ENCODE results near the gene ST3GAL4. TPM values are rescaled to one million over a fixed set of nuclear protein-coding genes. Genes with fewer than 3 reads are reported as not detected.
A peak's percentile ranks its signal among the peaks of the same experiment; 100 is the strongest.

ST3GAL4 gene
- polyA plus RNA-seq, 1 of the 3 experiments (the other 2 are of a cell fraction): 32.0 TPM

DNA sequence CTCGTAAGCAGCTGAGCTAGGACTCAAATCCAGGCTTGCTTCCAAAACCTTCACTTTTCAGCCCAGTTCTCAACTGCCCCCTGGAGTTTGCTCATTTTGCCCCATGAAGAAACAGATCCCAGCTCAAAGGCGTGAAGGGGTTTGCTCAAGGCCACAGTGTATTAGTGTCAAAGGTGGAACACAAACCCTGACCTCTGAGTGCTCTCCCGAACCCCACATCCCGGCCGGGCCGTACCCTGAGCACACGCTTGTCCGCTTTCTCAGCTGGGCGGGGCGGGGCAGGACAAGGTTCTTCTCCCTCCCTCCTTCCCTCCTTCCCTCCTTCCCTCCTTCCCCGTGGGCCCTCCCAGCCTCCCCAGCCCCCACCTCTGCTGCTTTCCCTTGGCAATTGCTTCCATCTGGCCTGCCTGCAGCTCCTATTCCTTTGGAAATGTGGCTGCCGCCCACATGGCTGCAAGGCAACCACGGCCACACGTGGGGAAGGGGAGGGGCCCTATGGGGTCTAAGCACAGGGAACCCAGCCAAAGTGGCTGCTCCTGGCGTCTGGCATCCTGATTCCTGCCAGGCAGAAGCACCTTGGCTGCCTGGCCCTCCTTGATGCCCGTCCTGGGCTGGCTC lies 4.1 kb downstream of the ST3GAL4 start (continued):
- TF ChIP-seq TEAD4 (IDR thresholded peaks at IDR 0.05; ENCODE audit: borderline replicate concordance, insufficient read depth): no peak
- TF ChIP-seq NRF1 (IDR thresholded peaks at IDR 0.05; ENCODE audit: low read depth, low read length): no peak
- no peak for TF ChIP-seq JUND (IDR thresholded peaks at IDR 0.05)
- TF ChIP-seq CHD2 (IDR thresholded peaks at IDR 0.05; ENCODE audit: low read length, partially characterized antibody): no peak
- TF ChIP-seq TAF1 (IDR thresholded peaks at IDR 0.05; ENCODE audit: borderline replicate concordance, low read depth, low read length): no peak
- TF ChIP-seq ELF1 (IDR thresholded peaks at IDR 0.05): no peak
- TF ChIP-seq RAD21 (IDR thresholded peaks at IDR 0.05; ENCODE audit: low read length): 0 out of 2 replicates have a peak, but pooled peaks have one; percentile 11
- peak; percentile 73 for TF ChIP-seq MAX (IDR thresholded peaks at IDR 0.05; ENCODE audit: low read depth)
- TF ChIP-seq EZH2phosphoT487 (IDR thresholded peaks at IDR 0.05; ENCODE audit: borderline replicate concordance, low read depth): no peak
- no peak for TF ChIP-seq RXRA (IDR thresholded peaks at IDR 0.05; ENCODE audit: borderline replicate concordance, low read depth)
- peak; percentile 55; the same call in 1 of the 2 replicates for TF ChIP-seq RCOR1 (IDR thresholded peaks at IDR 0.05; ENCODE audit: low read length)
- TF ChIP-seq POLR2AphosphoS5 (IDR thresholded peaks at IDR 0.05; ENCODE audit: low read depth, low read length): no peak
- no peak for TF ChIP-seq YY1 (IDR thresholded peaks at IDR 0.05; ENCODE audit: low read depth)
- TF ChIP-seq, protein P1, sequence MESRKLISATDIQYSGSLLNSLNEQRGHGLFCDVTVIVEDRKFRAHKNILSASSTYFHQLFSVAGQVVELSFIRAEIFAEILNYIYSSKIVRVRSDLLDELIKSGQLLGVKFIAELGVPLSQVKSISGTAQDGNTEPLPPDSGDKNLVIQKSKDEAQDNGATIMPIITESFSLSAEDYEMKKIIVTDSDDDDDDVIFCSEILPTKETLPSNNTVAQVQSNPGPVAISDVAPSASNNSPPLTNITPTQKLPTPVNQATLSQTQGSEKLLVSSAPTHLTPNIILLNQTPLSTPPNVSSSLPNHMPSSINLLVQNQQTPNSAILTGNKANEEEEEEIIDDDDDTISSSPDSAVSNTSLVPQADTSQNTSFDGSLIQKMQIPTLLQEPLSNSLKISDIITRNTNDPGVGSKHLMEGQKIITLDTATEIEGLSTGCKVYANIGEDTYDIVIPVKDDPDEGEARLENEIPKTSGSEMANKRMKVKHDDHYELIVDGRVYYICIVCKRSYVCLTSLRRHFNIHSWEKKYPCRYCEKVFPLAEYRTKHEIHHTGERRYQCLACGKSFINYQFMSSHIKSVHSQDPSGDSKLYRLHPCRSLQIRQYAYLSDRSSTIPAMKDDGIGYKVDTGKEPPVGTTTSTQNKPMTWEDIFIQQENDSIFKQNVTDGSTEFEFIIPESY (IDR thresholded peaks at IDR 0.05; ENCODE audit: borderline replicate concordance, low read depth): no peak
- peak; percentile 67 for TF ChIP-seq NFIC (IDR thresholded peaks at IDR 0.05; ENCODE audit: borderline replicate concordance)
- peak; percentile 76 for TF ChIP-seq FOXJ3 (CRISPR knock-in tag; IDR thresholded peaks at IDR 0.05)
- TF ChIP-seq RFX5 (IDR thresholded peaks at IDR 0.05; ENCODE audit: low read length): no peak
- 0 out of 2 replicates have a peak, but pooled peaks have one; percentile 28 for TF ChIP-seq USF1 (IDR thresholded peaks at IDR 0.05; ENCODE audit: borderline replicate concordance, low read depth)
- TF ChIP-seq SIN3A (IDR thresholded peaks at IDR 0.05; ENCODE audit: borderline replicate concordance, low read depth, low read length): 0 out of 2 replicates have a peak, but pooled peaks have one; percentile 50
- no peak for TF ChIP-seq SMC3 (IDR thresholded peaks at IDR 0.05; ENCODE audit: low read depth, low read length)
